GM12874 (cell line): ENCODE results near the gene RWDD2A.

Experiments
- TF ChIP-seq, protein P1 (sequence below): IDR thresholded peaks from 2 replicates; pipeline ENCODE4 v1.5.1; 2011; ENCODE audit warnings: low read depth, mild to moderate bottlenecking, control low read depth, low read length, moderate library complexity; ENCODE audit not compliant: insufficient read depth

RWDD2A gene

DNA sequence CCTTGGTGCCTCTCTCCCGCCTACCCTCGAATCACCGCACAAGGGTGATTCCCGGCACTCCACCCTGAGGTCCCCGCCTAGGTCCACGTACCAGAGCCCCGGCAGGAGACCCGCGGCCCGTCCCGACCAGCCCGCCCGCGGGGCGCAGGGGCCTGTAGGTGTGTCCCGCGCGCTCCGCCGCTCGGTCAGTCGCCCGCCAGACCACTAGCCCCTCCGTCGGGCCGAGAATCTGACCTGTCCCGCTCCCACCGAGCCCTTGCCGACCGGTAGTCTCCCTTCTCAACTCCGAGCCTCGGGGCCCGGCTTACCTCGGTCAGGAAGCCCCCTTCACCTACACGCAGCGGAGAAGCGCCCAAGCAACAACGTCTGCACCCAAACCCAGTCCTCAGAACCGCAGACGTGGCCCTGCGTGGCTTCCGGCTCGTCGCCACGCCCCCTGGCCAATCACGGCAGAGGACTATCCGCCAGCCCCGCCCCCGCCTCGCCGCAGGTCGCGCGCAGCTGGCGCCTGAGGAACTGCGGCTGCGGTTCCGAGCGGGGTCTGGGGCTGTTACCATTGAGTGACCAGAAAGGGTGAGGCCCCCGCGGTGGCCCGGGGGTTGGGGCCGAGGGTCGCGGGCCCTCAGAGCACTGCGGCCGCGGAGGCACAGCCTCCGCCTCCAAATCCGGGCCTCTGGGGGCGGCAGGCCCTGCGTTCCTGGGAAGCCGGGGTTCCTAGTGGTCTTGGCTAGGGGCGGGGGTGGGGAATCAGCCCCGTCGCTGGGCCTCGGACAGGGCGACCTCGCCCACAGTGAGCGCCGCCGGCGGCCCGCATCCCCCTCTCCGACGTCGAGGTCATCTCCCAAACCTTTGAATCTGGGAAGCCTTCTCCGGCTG lies at the start of gene RWDD2A, which contains the start of gene PGM3:
Gene RWDD2A (plus strand): TSS at position 487 of the 876 bp plus-strand sequence. CDS start 1,095 bp downstream, outside the sequence.
Gene PGM3 (minus strand): TSS at position 395 of the 876 bp plus-strand sequence. CDS start 2,253 bp downstream, outside the sequence.
- TF ChIP-seq, protein P1, sequence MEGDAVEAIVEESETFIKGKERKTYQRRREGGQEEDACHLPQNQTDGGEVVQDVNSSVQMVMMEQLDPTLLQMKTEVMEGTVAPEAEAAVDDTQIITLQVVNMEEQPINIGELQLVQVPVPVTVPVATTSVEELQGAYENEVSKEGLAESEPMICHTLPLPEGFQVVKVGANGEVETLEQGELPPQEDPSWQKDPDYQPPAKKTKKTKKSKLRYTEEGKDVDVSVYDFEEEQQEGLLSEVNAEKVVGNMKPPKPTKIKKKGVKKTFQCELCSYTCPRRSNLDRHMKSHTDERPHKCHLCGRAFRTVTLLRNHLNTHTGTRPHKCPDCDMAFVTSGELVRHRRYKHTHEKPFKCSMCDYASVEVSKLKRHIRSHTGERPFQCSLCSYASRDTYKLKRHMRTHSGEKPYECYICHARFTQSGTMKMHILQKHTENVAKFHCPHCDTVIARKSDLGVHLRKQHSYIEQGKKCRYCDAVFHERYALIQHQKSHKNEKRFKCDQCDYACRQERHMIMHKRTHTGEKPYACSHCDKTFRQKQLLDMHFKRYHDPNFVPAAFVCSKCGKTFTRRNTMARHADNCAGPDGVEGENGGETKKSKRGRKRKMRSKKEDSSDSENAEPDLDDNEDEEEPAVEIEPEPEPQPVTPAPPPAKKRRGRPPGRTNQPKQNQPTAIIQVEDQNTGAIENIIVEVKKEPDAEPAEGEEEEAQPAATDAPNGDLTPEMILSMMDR, result no peak

DNA sequence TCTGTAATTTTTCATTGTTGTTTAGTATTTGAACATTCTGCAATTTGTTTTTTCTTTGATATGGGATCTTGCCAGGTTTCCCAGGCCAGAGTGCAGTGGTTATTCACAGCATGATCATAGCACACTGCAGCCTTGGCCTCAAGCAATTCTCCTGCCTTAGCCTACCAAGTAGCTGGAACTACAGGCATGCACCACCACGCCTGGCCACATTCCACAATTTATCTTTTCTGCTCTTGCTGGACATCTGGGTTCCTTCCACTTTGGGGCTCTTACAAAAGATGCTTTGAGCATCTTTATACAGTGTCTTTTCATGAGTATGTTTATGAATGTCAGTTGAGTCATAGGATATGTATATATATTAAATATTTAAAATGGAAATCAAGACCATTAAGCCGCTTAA lies 42.0 kb upstream of the RWDD2A start:
- TF ChIP-seq, protein P1, result no peak

DNA sequence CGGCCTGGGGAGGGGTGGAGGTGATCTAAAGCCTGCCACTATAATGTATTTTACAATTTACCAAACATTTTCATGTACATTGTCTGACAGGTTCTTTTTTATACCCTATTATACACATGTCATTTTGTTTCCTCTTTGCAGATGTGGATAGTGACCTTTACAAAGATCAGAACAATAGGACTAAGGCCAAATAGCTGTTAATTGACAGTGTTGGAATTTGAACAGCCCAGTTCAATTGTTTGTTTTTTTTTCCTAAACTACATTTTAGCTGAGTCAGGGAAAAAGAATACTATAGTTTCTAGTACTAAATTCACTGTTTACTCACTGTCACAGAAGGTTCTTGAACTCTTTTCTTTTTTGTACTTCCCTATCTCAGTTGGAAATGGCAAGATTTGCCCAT lies 40.2 kb upstream of the RWDD2A start:
- TF ChIP-seq, protein P1, result no peak

DNA sequence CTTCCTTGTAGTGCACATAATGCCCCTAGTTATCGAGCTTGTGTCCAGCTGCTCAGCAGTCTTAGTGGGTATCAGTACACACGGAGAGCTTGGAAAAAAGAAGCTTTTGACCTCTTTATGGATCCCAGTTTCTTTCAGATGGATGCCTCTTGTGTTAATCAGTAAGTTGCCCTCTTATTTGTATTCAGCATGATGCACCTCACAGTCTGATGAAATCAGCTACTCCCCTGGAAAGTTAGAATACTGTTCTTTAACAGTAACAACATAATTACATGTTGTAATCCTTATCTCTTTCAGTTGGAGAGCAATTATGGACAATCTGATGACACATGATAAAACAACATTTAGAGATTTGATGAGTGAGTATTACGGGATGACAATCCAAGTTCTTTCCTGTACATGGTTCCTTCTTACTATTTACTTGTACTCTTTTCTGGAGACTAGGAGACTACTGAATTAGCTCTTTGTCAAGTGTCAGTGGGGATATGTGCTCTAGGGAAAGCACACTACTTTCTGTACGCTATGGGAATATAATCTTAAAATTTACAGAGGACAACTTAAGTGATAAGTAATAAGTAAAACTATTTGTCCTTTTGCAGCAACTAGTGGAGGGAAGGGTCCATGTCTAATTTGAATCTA lies 39.2 kb upstream of the RWDD2A start:
- TF ChIP-seq, protein P1, result no peak

DNA sequence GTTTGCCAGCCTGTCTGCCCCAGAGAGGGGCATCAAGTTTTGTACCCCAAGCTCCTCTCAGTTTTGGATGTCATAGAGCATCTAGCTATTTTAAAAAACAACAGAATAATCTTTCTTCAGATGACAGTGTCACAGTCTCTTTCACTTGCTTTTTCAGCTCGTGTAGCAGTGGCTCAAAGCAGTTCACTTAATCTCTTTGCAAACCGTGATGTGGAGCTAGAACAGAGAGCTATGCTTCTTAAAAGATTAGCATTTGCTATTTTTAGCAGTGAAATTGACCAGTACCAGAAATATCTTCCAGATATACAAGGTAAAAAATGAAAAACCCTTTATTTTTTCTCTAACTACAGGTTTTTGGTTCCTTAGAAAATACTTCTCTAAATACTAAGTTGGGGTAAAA lies 37.4 kb upstream of the RWDD2A start:
- TF ChIP-seq, protein P1, result no peak

DNA sequence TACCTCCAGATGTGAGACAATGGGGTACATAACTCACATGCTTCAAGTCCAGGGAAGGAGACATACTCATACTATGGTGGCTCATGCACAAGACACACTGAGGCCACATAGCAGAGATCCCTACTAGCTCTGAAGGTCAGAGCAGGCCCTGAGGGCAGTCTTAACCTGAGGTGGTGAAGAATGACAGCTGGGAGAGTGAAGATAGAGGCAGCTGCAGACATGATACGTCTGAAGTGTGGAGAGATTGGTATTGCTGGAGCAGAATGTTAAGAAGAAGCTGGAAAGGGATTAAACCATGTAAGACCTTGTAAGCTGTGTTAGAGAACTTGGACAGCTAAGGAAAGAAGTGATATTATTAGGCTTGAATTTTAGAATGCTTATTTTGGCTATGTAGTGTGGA lies 33.0 kb upstream of the RWDD2A start:
- TF ChIP-seq, protein P1, result no peak

DNA sequence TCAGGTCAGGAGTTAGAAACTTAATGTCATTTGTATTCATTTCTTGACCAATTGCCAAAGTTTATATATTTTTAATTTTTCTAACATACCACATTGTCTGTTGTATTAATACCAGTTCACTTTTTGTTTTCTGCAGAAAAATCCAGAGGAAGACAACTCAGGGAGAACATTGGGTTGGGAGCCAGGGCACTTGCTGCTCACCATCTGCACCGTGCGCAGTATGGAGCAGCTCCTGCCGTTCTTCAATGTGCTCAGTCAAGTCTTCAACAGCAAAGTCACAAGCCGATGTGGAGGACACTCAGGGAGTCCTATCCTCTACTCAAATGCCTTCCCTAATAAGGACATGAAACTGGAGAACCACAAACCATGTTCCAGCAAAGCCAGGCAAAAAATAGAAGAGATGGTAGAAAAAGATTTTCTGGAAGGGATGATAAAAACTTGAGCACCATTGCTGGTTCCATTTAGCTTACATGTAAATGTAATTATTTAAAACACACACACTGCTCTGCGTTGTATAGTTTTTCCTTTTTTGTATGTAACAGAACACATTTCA lies 25.4 kb upstream of the RWDD2A start:
- TF ChIP-seq, protein P1, result no peak
